Forelimb muscle (tissue), 1 donor: ENCODE data around the gene LRMDA. TPM values are rescaled to one million over a fixed set of nuclear protein-coding genes. Genes with fewer than 3 reads are reported as not detected.

Experiments used
- DNase-seq: peaks from one replicate; pipeline ENCODE4 v3.0.0-alpha.2; 2013; ENCODE audit warnings: low read depth
- polyA plus RNA-seq: library from polyadenylated mRNA; unstranded; fragments of 120-200 nt; gene quantifications from one replicate; pipeline ENCODE4 v1.2.1, GENCODE V29; 2013; ENCODE audit not compliant: insufficient read length

Gene LRMDA
- polyA plus RNA-seq, 1 donor: 5.1 TPM

DNA sequence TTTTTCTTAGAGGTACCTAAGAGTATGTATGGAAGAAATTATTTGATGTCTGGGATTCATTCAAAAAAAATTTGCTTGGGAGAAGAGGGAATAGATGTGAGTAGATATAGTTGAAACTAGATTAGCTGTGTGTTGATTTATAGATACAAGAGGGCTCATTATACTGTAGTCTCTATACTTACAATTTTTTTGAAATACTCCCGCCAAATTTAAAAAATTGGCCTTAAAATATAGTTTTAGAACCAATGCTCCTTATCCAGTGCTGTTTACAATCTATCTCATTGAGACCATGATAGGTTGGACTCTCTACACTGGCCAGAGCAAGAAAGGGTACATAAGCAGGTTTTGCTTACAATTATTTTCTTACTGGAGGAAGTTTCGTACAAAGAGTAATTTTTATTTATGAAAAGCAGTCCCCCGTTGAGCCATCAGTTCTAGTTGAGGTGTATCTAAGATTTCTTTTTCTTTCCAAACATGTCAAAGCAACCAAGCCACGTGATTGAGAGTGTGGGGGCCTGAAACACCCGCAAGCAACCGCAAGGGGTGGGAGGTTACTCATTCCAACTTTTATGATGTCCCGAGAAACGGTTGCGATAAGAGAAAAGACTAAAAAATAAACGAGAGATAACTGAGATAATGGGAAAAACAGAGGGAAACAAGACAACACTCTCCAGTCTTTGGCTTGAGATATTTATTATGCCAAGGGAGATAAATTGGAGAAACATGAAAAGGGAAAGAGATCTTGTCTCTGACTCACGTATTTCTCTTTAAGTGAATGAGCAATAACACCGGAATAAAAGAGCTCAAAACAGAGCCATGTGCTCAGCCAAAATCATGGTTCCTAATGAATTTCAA, 729.2 kb downstream of the LRMDA start:
- DNase-seq: no peak

DNA sequence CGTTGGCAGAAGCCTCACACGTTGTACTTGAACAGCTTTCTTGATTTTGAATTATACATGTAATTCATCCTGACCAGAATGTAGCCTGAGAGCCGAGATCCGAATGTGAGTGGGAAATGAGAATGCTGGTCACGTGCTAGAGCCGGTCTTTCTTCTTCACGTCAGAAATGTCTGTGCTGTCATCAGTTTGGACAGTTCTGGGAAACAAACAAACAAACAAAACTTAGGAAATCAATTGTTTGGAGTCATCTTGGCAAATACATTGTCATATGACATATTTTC, 729.8 kb downstream of the LRMDA start:
- DNase-seq: no peak

DNA sequence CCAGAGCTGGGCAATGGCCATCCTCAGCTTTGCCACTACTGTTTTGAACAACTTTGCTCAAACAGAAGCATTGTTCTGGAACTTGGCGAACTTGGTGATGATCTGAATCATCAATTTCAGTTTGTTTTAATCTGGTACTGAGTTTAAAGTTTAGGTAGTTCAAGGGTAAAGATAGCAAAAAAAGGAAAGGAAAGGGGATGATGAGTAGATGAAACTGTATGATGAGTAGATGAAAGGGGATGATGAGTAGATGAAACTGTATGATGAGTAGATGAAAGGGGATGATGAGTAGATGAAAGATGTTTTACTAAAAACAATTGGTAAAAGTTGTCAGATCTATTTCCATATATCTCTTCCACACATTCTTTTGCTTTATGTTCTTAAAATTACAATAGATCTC, 737.0 kb downstream of the LRMDA start:
- DNase-seq: no peak

DNA sequence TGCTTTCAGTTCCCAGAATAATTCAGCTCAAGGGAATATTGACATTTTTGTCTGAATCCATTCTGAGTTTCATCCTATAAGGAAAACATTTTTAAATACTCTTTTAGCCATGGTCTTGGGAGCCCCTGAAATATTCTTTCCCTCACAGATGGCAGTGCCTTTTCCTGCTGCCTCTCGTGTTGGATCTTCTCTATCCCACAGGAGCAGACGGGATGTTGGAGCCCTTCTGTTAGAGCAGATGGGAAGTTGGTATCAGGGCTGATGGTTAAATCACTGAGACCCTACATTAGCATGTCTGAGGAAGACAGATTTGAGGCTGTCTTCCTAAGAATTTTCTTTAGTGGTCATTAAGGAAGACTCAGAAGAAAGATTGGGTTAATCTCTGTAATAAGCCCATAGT, 737.8 kb downstream of the LRMDA start:
- no peak for DNase-seq

DNA sequence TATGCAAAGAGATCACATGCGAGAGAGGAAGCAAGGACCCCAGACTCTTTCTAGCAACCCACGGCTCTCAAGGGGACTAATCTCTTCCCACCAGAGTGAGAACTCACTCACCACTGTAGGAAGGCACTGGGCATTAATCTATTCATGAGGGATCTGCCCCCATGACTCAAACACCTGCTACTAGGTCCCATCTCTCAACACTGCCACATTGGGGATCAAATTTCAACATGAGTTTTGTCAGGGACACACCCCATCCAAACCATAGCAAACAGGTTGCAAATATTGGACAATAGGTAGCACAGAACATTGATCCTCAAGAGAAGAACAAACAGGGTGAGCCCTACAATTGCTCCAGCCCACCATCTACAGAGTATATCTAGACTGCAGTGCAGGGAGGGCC, 740.6 kb downstream of the LRMDA start:
- DNase-seq: no peak

DNA sequence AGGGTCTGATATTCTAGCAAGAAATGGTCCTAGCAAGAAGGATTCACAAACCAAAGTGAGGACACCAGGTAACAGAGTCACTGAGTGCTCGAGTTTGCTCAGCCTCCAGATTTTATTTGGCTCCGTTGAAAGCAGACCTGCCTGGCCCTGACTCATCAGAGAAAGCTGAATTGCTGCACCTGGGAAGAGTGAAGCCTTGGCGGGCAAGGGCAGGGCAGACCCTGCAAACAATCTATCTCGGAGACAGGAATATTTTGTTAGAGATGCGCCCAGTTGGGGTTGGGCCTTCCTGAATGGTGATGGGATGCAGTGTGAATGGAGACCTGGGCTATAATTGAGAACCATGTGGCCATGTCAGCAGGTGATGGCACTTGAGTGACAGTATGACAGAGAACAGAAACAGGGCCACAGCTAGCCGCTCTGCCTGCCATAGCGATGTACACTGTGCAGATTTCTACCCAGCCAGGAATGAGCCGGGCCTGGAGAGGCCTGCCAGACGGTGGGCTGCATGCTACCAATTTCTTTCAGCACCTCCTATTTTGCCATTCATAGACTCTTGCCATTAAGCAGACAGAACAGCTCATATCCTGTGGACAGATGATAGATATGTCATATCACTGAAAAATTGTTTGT, 744.2 kb downstream of the LRMDA start:
- DNase-seq: no peak

DNA sequence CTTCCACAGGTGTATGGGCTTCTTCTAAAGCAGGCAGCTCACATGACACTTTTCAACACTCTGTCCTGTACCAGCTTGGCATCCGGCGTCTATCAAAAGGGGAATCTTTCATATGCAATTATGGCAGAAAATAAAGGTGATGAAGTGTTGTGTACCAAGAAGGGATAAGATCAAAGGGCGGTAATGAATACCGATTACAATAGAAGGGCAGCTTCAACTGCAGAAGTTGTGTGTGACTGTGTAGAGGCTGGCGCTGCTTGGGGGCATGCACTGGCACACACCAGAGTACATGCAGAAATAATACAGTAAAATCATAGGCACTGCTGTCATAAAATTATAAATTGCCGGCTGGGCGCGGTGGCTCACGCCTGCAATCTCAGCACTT, 744.7 kb downstream of the LRMDA start:
- DNase-seq: no peak

DNA sequence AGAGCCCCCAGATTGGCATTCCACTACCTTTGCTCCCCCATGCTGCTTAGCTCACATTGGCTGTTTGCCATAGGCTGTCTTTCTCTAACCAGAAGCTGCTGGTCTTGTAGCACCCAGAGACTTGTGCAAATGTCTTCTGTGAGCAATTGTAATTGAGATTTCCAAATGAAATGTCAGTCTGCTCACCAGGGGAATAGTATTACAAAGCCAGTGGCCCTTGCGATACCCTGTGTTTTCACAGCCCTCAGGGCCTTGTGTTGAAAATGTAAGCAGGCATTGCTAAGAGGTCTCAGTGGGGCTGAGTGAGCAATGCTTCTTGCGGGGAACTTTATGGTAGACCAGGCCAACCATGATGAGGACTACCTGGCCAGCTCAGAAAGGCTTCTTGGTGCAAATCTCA, 746.5 kb downstream of the LRMDA start:
- DNase-seq: no peak

DNA sequence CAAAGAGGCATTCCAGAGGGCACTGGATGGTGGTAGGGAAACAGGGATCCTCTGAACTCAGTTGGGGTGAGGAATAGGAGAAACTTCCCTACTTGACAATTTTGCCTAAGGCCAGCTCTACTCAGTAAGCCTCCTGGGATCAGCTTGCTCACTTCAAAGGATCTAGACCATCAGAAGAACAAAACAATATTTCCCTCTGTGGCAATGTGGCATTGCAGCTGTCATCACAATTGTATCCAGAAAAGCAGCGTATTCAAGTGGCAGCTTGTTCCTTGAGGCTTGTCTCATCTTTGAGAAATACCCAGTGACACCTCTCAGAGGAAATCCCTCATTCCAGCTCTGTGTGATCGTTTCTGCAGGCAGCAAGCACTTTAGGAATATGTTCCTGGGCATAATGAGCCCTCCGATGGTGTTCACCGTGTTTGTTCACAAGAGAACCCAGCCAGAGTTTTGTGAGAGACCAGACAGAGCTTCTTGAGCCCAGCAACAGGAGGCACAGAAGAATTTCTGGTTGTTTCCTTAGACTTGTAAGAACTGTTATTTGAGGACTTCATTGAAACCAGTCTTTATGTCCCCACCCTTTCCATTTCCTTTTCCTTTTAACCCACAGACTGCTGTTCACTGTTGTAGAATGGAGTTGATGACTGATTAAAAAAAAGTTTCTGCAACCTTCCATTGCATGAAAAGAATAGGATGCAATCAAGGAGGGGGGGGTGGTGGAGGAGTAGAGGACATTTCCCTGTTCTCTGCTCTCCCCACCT, 747.3 kb downstream of the LRMDA start:
- DNase-seq: no peak

DNA sequence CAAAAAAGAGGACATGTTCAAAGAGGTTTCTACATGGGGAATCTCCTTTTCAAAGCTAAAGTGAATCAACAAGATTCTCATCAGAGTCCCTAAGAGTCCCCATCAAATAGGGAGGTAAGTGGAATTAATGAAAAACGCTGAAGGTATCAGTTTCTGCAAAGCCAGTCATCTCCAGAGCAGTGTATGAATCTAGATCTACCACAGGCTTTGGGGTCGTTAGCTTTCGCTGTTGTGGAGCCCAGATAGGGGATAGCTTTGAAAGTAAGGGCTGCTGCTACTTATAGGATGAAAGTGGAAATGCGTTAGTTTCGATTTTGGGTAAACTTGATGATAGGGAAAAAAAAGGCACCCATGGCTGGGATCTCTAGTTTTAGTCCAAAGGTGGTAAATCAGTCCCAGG, 748.4 kb downstream of the LRMDA start:
- DNase-seq: no peak

DNA sequence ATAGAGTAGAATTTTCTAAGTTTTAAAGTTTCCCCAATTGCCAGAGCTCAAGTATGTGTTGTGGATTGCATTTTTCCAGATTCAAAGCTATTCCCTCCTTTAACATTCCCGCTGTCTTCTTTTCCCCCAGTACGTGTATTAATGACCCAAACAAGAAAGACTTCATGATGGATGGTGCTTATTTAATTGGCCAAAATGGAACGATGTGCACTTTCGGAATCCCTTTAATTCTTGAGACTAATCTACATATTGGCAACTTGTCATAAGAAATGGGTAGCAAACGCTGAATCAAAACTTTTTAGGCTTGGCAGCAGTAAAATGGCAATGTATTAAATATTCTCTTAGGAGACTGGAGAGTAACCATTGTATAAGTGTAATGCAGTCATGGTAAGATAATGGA, 753.2 kb downstream of the LRMDA start:
- DNase-seq: no peak

DNA sequence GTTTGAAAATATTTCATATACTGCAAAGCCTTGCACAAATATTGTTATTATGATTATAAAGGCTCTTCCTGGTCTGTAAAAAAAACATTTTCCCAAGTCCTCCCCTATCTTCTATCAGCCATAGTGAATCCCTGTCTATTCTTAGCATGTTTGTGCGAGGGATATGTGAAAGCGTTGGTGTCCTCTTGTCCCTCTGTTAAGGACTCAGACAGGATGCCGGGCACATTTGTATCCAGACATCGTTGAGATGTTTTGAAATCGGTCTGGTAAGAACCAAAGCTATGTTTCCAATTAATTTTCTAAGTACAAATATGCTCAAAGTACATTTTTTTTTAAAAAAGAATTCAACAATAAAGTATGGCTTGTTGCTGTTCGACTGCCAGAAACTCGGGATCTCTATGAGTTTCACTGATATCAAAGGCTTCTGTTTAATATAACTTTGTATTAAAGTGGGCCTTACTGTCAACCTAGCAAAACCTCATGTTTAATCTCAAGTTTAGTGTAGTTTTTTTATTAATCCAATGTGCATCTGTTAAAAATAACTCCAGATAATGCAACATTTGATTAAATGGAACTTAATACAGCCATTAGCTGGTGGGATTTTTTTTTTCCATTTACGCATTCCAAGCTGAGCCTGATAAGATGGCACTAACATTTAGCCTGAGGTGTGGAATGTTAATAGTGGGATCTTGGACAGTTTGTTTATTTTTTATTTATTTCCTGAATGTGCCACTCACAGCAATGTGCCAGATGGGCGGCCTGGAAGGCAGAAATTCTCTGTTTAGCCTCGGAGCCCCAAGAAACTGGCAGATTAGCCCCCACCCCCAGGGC, 754.3 kb downstream of the LRMDA start:
- DNase-seq: no peak

DNA sequence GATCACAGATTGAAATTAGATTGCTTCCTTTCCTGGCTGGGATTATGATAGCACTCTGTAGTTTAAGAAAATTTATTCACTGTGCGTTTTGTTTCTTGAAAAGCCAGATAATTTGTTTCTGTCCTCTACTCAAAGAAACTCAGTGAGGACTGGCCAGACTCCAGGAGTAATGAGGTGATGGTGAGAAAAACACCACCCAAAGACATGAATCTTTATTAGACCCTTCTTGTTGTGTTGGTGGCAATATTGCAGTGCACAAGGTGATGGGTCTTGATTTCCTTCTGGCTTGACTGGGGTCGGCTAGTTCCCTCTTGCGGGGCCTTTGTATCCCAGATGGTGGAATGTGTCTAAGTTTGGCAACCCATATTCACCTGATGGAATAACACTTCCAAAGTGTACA, 756.8 kb downstream of the LRMDA start:
- DNase-seq: no peak

DNA sequence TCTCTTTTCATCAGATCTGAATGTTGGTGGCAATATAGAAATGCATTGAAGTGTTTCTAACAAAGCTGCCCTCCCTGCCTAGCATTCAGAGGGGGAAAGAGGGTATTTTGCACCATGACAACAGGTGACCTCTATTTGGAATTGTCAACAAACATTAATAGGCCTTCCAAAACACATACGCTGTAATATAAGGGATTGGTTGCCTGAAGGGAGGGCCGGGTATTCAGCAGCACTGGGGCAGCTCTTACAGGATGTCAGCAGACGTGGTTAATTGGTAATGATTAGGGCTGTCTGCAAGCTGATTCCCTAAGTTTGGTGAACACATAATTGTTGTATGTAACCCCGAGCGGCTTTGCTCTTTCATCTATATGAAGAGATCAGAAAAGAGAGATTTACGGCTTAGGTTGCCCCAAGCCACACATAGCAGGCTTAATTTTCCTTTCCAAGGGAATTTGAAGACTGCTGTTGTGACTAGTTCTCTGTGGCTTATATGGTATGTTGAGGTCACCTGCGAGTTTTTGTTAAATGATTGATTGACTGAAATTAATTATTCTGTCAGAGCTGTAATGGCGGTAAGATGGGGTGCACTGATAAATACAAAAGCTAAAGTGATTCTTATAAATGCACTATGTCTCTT, 759.3 kb downstream of the LRMDA start:
- no peak for DNase-seq

DNA sequence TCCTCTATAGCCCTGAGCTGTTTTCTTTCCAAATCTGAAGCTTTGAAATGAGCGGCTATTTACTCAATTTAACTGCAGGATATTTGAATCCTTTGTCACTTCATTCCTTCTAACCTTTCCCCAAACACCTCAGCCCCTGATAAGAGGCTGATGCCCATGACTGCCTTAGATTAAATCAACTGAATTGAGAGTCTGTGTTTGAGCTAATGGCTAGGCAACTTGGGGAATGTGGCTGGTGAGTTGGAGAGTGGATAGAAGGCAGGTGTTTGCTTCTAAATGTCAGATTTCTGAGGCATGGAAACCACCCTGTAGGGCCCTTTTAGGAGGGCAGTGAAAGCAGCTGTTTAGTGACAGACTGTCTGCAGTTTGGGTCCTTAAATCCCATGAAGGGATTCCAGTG, 759.9 kb downstream of the LRMDA start:
- no peak for DNase-seq

DNA sequence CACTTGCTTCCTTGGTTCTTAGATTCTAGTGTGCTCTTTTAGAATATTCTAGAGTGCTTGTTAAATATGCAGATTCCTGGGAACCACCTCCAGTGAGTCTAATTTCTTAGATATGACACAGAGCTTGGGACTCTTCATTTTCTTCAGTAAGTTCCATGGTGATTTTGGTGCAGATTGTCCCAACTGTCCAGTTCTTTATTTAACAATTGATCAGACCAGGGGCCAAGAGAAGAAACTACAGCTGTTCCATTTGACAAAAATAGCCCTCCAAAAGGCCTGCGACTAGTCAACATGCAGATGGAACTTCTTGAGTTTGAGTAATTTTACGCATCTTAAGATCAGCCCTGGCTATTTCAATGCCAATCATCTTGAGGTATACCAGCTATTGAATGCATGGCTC, 760.7 kb downstream of the LRMDA start:
- DNase-seq: no peak

DNA sequence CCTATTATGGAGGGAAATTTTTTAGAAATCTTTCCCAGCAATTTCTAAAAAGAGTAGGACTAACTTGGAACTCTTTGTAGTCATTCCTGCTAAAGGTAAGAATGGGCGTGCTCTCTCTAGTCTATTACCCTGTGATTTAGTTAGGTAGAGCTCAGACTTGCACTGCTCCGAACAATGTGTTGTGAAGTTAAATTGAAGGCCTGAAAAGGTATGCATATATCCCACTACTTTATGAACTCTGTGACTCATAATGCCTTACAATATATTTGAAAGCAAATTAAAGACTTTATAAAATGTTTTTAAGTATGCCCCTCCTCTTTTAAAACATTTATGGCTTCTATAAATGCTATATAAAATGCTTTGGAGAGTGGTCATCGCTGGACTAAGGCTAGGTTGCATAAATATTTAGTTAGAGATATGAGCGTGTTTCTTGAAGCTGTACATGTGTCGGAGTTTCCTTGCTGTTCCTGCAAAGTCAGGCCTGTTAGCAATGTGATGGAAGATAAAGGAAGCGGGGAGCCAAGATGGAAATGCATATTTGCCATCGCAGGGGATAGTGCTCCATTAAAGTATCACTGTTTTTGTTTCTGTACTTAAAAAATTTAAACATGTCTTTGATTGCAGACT, 761.4 kb downstream of the LRMDA start:
- no peak for DNase-seq

DNA sequence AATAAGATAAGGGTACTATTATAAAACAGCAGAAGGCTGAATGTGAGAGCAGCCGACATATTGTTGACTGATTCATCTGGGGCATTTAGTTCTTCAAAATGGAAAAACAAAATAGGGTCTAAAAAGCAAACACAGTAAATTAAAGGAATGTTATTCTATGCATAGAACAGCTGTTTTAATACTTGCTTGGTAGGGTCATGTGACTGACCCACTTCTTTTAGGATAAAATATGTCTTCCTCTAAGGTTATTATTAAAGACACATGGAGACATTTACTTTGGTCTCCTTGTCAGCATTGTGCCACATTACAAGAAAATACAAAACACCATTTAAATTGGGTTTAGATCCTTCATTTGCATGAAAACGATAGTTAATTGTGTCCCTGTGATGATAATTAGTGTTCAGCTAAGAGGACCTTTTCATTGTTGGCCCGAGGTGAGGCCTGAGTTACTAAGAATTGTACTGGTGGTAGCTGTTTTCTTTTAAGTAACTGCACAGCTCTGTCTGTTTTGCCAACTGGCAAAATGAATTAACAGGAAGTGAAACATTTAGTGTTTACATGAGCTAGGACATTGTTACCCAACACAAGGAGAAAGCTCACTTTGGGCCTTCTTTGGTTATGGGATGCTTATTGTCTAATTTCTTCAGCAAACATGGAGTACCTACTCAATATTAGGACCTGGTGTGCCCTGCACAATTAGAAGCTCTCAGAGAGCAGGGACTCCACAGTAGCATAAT, 764.4 kb downstream of the LRMDA start:
- DNase-seq: no peak

DNA sequence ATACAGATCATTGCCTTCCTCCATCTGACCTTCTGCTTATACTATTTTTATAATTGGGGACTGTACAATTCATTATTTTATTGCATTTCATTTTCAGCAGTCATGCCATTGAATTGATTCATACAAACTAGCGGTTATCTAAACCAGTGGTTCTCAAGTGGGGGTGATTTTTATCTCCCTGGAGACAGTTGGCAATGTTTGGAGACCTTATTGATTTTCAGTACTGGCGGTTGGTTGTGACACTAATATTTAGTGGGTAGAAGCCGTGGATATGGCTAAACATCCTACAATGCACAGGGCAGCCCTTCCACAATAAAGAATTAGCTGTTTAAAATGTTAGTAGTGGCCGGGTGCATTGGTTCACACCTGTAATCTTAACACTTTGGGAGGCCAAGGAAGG, 765.9 kb downstream of the LRMDA start:
- no peak for DNase-seq

DNA sequence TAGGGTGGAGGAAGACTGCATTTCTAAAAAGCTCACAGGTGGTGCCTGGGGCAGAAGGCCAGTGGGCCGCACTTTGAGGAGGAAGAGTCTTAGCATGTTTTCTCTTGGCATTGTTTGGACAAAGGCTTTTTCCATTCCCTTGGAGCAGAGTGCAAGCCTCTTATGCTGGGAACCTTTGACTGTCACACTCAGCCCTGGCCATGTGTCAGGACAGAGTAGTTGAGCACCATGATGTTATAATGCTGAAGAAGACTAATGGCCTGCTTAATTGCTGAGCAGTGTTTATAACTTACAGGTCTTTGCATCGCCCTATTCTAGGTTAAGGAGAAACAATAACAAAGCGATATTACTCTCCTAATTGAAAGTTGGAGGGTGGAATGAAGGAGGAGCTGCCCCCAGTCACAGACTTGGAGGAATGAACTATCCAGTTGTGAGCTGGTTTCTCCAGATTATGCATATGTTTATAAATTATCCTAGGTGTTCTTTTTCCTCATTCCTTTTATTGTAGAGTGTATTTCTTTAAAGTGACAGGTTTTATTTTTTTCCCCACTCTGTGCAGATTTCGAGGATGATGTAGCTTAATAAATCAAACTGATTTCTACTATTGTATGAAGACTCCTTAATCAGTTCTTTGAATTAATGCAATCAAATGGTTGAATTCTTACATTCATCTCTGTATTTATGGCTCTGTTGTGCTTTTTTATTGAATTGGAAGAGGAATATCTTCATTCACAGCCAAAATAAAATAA, 767.0 kb downstream of the LRMDA start:
- DNase-seq: no peak
